Measurements from ENCODE around the gene DRGX. TPM values are rescaled to one million over a fixed set of nuclear protein-coding genes. Genes with fewer than 3 reads are reported as not detected.

The DRGX gene
- polyA plus RNA-seq, 1 experiment, result not detected

GRCh38 chr10:49349390-49349789 is 46.5 kb downstream of the DRGX start:
- Histone ChIP-seq H3K9me3 (ENCODE audit: control insufficient read depth, insufficient read depth, low read length) (no peaks in the 10 kb centered on the region), H3K27ac (ENCODE audit: low read depth, low read length) (no peak overlapping the region), H3K27me3 (ENCODE audit: control insufficient read depth, insufficient read depth, low read length) (no peaks in the 10 kb centered on the region), H3K4me3 (ENCODE audit: low read depth, low read length) (no peak overlapping the region)
- no peak for DNase-seq (ENCODE audit: low read depth, low spot score)
- no peak for TF ChIP-seq CTCF (IDR thresholded peaks at IDR 0.05; ENCODE audit: low read depth, low read length)
- CTCF ChIA-PET, result no interaction called here
- POLR2A ChIA-PET, result no interaction called here

- ChIA-PET CTCF (interaction anchor here (0.6 kb wide), 1 partner anchor 27 kb away, joined by 3 read pairs; no protein-coding TSS in a partner anchor), POLR2A (no interaction called here)
- TF ChIP-seq CTCF (IDR thresholded peaks at IDR 0.05; ENCODE audit: low read depth, low read length), result no peak
- H3K4me3 ChIP-seq (ENCODE audit: low read depth, low read length), result no peak overlapping the region
- no peak for DNase-seq (ENCODE audit: low read depth, low spot score)
- H3K27ac ChIP-seq (ENCODE audit: low read depth, low read length), result no peak overlapping the region
- no peaks in the 10 kb centered on the region for H3K27me3 ChIP-seq (ENCODE audit: control insufficient read depth, insufficient read depth, low read length)
- no peaks in the 10 kb centered on the region for H3K9me3 ChIP-seq (ENCODE audit: control insufficient read depth, insufficient read depth, low read length)
These were observed 47.3 kb downstream of the DRGX start for GRCh38 chr10:49348593-49348992.

- Histone ChIP-seq H3K27me3 (ENCODE audit: control insufficient read depth, insufficient read depth, low read length) (no peaks in the 10 kb centered on the region), H3K27ac (ENCODE audit: low read depth, low read length) (no peak overlapping the region), H3K9me3 (ENCODE audit: control insufficient read depth, insufficient read depth, low read length) (no peaks in the 10 kb centered on the region), H3K4me3 (ENCODE audit: low read depth, low read length) (no peak overlapping the region)
- DNase-seq (ENCODE audit: low read depth, low spot score), result no peak
- no peak for TF ChIP-seq CTCF (IDR thresholded peaks at IDR 0.05; ENCODE audit: low read depth, low read length)
- CTCF ChIA-PET, result no interaction called here
- POLR2A ChIA-PET, result no interaction called here
These were observed 48.1 kb downstream of the DRGX start for GRCh38 chr10:49347827-49348226.

- DNase-seq (ENCODE audit: low read depth, low spot score), result no peak
- Histone ChIP-seq H3K27me3 (ENCODE audit: control insufficient read depth, insufficient read depth, low read length) (no peaks in the 10 kb centered on the region), H3K9me3 (ENCODE audit: control insufficient read depth, insufficient read depth, low read length) (no peaks in the 10 kb centered on the region), H3K4me3 (ENCODE audit: low read depth, low read length) (no peak overlapping the region), H3K27ac (ENCODE audit: low read depth, low read length) (no peak overlapping the region)
- ChIA-PET CTCF (no interaction called here), POLR2A (no interaction called here)
- no peak for TF ChIP-seq CTCF (IDR thresholded peaks at IDR 0.05; ENCODE audit: low read depth, low read length)
These were observed 48.5 kb downstream of the DRGX start for GRCh38 chr10:49347342-49347741.

- no peak for DNase-seq (ENCODE audit: low read depth, low spot score)
- no peaks in the 10 kb centered on the region for H3K9me3 ChIP-seq (ENCODE audit: control insufficient read depth, insufficient read depth, low read length)
- ChIA-PET POLR2A (no interaction called here), CTCF (no interaction called here)
- no peak overlapping the region for H3K4me3 ChIP-seq (ENCODE audit: low read depth, low read length)
- H3K27me3 ChIP-seq (ENCODE audit: control insufficient read depth, insufficient read depth, low read length), result no peaks in the 10 kb centered on the region
- no peak for TF ChIP-seq CTCF (IDR thresholded peaks at IDR 0.05; ENCODE audit: low read depth, low read length)
- no peak overlapping the region for H3K27ac ChIP-seq (ENCODE audit: low read depth, low read length)
These were observed 51.0 kb downstream of the DRGX start for GRCh38 chr10:49344840-49345239.

Measured in AG04450 (cell line).